Stimulated activated CD8-positive, alpha-beta memory T cell treated with anti-CD3 and anti-CD28 coated beads, Interleukin-7, amount 100 ng/mL, for 4 hours (primary cell): ENCODE data around the gene PAPSS1.
"Not testable (repeated sequence)": the region's sequence is repeated elsewhere in the genome, so short reads cannot be mapped to it uniquely, and the experiment has no call there.

ENCODE experiments used
- DNase-seq, 2 donors: peaks; one replicate each; pipeline ENCODE4 v3.0.0-alpha.2; 2020; ENCODE audit warnings: low read depth in 2 of 2

The PAPSS1 gene

DNA sequence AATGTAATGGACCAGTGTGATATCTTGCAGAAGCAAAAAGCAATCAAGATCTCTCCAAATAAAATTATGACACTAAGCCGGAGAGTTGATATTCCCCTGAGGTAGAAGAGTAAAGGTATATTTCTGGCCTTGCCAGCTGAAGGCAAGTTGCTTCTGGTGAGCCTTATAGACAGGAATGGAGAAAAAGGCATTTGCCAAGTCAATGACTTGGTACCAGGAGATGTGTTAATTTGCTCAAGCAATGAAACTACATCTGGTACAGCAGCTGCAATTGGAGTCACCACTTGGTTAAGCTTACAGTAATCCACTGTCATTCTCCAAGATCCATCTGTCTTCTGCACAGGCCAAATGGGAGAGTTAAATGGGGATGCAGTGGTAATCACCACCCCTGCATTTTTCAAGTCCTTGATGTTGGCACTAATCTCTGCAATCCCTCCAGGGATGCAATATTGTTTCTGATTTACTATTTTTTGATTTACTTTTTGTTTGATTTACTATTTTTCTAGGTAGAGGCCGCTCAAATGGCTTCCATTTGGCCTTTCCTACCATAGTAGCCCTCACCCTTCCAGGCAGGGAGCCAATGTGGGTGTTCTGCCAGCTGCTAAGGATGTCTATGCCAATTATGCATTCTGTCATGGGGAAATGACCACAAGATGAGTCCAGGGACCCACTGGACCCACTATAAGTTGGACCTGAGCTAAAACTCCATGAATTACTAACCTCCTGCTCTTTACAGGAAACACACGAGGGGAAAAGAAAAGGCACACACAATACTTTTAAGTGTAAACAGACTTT lies 6.3 kb upstream of the PAPSS1 start:
- not testable (repeated sequence) for DNase-seq

GRCh38 chr4:107725281-107725859 lies 5.3 kb upstream of the PAPSS1 start:
- no peak for DNase-seq

GRCh38 chr4:107723331-107723730 lies 3.3 kb upstream of the PAPSS1 start:
- DNase-seq: not testable (repeated sequence)

DNA sequence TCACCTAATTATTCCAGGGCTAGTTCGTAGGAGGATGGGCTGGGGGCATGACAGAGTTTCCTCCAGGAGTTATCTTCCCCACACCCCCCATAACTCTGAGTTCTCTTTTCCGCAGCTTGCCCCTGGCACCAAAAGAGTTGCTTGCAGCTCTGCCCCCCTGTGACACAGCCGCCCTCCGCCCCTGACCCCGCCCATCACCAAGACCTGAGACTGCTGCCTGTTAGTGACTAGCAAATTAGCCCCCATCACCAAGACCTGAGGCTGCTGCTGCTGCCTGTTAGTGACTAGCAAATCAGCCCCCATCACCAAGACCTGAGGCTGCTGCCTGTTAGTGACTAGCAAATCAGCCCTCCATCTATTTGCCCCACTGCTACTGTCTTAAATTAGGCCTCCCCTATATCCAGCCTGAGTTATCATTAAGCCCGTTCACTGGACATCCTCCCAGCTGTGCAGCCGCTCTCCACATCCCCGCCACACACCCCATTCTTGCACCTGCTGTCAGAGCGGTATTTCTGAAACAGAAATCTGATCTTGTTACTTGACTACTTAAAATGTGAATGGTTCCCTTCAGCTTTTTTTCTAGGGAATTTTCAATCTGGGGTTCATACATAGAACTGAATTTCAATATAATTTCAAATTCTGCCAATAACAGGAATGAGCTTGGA lies 1.5 kb upstream of the PAPSS1 start:
- DNase-seq: peak; percentile 41 to 60

DNA sequence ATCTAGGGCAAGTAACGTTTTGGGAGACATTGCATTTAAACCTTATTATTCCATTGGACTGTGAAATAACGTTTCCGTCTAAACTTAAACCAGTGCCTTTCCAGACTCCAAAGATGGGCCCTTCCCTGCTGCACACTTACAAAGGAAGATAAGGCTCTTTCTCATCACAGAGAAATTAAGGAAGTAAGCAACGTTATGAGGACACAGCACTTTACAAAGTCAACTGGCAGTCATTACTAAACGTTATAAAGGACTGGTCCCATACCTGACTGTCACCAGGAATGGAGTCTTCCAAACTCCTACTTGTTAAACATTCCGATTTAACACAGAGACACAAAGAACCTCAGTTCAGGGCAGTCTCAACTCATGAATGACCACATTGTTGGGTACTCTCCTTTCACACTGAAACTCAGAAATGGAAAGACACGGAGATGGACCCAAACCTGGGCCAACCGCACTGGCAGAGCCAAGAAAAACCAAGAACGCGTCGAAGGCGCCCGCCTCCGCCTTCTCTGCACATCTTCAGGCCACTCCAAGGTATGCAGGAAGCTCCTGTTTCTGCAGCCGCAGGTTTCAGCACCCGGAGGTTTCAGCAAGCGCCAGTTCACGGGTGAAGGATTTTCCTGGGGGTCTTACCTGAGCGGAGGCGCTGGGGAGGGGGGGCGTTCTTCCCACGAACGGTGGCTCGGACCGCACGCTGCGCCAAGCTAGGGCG lies 670 bp downstream of the PAPSS1 start:
- no peak for DNase-seq

DNA sequence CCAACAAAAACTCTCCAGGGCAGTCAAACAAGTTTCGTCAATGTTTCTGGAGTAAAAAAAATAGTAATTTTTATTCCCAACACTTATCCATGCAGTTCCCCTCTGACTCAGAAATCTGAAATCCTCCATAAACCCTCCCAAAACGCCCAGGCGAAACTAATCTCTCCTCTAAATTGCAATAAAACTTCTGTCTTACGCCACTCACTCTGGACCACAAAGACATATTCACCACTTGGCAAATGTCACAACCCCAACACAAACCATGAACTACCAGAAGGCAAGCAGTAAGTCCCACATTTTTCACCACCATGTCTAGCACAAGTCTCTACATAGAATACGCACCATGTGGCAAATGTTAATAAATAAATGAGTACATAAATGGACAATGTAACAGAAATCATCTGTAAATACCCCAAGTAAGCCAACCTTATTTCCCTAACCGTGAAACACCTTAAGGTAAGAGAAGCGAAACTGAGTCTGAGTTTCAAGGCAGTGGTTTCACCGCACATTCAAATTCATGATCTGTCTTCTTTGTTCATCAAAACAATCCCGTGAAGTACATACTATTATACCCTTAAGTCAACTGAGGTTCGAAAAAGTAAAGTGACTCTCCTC lies 1.6 kb downstream of the PAPSS1 start:
- no peak for DNase-seq

GRCh38 chr4:107714256-107714655 lies 5.8 kb downstream of the PAPSS1 start:
- DNase-seq: no peak

DNA sequence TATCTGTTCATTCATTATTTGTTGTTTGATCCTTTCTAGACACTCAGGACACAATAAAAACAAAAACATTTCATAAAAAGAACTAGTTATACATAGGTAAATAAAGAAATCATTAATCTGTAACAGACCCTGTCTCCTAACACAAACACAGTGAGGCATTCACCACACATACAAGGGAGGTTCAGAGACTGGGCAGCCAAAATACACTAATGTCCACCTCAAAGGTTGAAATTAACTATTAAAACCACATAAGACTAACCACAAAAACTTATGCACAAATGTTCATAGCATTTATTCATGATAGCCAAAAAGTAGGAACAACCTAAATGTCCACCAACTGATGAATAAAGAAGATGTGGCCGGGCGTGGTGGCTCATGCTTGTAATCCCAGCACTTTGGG lies 7.8 kb downstream of the PAPSS1 start:
- DNase-seq: no peak

GRCh38 chr4:107711831-107712230 lies 8.2 kb downstream of the PAPSS1 start:
- no peak for DNase-seq

GRCh38 chr4:107710493-107711459 lies 9.3 kb downstream of the PAPSS1 start:
- no peak for DNase-seq

- no peak for DNase-seq
Measured at GRCh38 chr4:107709916-107710315, 10.1 kb downstream of the PAPSS1 start.

- DNase-seq: no peak
Measured at GRCh38 chr4:107708225-107708624, 11.8 kb downstream of the PAPSS1 start.

GRCh38 chr4:107705742-107706556 lies 14.1 kb downstream of the PAPSS1 start:
- no peak for DNase-seq

GRCh38 chr4:107701565-107701964 lies 18.5 kb downstream of the PAPSS1 start:
- DNase-seq: no peak

- no peak for DNase-seq
Measured at GRCh38 chr4:107699466-107700206, 20.4 kb downstream of the PAPSS1 start.

GRCh38 chr4:107696187-107696586 lies 23.8 kb downstream of the PAPSS1 start:
- not testable (repeated sequence) for DNase-seq

DNA sequence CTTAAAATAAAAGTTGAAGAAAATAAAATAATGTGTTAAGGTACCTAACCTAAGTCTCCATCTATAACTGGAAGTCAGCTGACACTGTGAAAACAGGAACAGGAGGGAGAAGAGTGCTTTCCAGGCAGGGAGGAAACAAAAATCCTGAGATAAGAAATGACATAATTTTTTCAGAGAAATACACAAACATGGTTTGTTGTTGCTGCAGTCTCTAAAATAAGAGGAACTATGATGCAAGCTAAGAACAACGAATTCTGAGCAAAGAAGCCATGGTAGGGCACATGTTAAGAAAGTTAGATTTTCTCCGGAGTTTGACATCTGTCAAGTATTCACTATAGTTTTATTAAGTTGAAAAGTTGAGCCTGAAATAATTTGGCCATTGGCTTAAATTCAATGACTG lies 26.9 kb downstream of the PAPSS1 start:
- DNase-seq: no peak

- no peak for DNase-seq
Measured at GRCh38 chr4:107692202-107692601, 27.8 kb downstream of the PAPSS1 start.

DNA sequence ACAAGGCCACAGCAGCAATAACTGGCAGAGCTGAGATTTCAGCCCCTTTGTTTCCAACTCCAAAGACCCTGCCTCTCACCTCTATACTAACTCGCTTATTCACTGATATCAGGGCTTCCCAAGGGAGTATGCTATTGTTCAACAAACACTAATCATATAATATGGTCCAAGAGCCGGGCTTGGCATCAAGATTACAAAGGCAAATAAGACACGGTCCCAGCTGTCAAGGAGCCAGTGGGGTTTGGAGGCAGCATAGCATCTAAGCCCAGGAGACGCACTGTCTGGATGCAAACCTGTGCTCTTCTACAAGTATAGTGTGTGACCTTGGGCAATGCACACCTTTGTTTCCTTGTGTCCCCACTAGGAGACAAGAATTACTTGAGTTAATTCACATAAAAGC lies 28.7 kb downstream of the PAPSS1 start:
- DNase-seq: no peak
